T-helper 1 cell treated with Interleukin-12 subunit alpha and Interleukin-12 subunit beta and Interleukin-4 antibody, amounts not matched to agents 30 ng/mL and 1 ng/mL, for 36 hours (primary cell): ENCODE measurements around the gene PITHD1. TPM values are rescaled to one million over a fixed set of nuclear protein-coding genes. Genes with fewer than 3 reads are reported as not detected.
"Not testable (repeated sequence)": the region's sequence is repeated elsewhere in the genome, so short reads cannot be mapped to it uniquely, and the experiment has no call there.

Experiments used
- intact Hi-C: fragments of 100-400 bp; cut with micrococcal nuclease; formaldehyde crosslinking; loops from one replicate; pipeline ENCODE4 v1.15.1; 2024
- total RNA-seq: library from RNA; stranded (reverse); gene quantifications from 2 replicates; pipeline ENCODE4 v1.2.3, GENCODE V29; 2022

PITHD1 gene
- total RNA-seq, 1 donor from 2014 or later, result 57.7 TPM

DNA sequence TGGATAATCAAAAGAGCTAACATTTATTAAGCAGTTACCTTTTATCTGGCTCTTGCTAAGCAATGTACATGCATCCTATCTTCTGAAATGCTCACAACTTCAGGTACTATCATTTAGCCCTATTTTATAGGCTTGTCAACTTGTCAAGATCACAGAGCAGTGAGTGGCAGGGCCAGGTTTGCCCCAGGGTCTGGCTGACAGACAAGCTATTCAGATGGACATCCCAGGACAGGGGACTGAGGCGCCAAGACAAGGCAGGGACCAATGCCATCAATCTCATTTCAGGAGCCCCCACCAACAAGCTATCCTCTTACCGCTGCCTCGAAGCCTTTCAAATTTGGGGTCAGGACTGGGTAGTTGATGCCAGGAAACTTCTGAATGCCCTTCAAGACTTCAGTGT is 38.1 kb downstream of the PITHD1 start:
- intact Hi-C loops, result no loop called here

DNA sequence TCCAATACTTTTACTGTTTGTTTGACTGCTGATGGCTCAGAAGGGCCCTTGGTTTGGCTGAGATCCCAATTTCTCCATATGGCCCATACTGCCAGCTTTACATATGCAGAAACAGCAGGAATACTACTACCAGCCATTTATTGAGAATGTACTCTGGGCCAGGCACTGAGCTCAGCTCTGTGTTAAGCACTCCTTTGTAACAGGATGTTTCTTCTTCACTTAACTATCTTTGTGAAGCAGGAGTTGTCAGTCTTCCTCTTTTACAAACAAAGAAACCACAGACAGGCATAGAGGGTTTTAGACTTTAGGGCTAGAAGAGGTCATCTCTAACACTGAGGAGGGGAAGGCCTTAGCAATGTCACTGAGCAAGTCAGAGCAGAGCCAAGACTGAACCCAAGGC is 38.7 kb downstream of the PITHD1 start:
- intact Hi-C loops, result no loop called here

DNA sequence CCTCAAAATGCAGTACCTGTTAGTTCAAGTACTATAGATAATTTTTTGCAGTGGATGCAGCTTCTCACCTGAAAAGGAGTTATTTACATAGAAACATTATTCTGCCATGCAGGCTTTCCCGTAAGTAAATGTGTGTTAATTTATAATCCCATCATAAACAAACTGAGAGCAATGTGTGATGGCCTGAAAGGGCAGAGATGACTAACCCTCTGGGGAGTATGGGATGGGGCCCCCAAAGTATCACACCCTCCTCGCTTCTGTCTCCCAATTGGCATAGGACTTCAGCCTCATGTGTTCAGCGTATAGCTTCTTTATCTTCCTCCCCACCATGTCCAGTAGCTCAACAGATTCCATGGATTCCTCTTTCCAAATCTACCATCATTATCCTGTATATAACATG is 39.4 kb downstream of the PITHD1 start:
- intact Hi-C loops, result no loop called here

DNA sequence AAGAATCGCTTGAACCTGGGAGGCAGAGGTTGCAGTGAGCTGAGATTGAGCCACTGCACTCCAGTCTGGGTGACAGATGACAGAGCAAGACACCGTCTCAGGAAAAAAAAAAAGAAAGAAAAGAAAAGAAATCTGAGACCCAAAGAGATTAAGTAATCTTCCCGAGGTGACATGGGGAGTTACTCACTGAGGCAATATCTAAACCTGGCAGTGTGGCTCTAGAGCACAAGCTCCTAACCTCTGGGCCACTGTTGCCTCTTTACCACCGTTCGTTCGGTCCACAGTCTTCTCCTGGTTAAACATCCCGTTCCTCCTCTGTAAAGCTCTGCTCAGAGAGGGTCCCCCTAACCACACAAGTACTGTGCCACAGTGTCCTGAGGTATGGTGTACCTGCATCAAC is 45.5 kb downstream of the PITHD1 start:
- intact Hi-C loops, result loop anchor here (2.0 kb wide), 2 partner anchors 13 to 133 kb away; partner anchors contain the start of gene RPL11

DNA sequence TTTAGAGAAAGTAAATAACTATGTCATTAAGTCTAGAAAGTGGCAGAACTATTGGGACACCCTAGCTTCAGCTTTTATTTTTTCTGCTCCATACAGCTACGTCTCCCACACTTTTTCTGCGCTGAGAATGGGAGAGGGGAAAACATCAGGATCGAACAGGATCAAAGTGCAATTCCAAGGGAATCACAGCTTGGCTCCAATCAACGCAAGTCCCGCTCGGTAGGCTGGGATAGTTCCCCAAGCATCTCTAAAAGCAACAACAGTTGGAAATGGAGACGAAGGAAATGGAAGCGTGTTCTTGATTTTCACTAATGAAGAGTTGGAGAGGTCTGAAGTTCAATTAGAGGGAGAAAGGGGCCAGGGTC is 46.5 kb downstream of the PITHD1 start:
- intact Hi-C loops, result loop anchor here (1.0 to 2.0 kb wide), 8 partner anchors 14 to 156 kb away; partner anchors contain the start of genes FUCA1, GALE, PITHD1 and PNRC2

DNA sequence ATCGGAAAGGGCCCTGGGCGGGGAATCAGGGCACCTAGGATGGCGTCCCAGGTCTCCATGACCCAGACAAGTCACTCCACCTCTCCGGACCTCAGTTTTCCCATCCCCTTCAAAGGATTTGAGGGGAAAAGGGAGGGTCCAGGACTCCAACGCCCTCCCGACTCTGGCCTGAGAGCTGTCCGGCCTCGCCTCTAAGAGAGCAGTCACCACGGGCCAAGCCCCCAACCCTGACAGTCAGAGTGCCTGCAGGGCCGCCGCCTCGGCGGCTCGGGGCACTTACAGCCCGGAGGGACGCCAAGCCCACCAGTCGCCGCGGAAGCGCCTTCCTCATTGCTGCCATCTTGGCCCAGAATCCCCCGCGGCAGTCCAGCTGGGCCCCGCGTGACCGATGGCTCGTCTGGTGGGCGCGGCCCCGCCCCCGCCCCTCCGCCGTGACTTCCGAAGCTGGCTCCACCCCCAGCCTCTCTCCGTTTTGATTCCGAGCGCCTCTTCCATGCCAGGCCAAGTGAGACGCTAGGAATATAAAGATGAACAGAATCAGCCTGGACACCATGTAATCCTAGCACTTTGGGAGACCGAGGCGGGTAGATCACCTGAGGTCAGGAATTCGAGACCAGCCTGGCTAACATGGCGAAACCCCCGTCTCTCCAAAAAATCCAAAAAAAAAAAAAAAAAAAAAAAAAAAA is 47.0 kb downstream of the PITHD1 start, which contains the start of gene HMGCL:
TSS of gene HMGCL (minus strand) at position 354 of the 686 bp plus-strand sequence. CDS start at position 340, 14 bp downstream.
- intact Hi-C loops, result loop anchor here (1.0 to 2.0 kb wide), 8 partner anchors 13 to 155 kb away; partner anchors contain the start of genes FUCA1, GALE, PITHD1 and PNRC2

DNA sequence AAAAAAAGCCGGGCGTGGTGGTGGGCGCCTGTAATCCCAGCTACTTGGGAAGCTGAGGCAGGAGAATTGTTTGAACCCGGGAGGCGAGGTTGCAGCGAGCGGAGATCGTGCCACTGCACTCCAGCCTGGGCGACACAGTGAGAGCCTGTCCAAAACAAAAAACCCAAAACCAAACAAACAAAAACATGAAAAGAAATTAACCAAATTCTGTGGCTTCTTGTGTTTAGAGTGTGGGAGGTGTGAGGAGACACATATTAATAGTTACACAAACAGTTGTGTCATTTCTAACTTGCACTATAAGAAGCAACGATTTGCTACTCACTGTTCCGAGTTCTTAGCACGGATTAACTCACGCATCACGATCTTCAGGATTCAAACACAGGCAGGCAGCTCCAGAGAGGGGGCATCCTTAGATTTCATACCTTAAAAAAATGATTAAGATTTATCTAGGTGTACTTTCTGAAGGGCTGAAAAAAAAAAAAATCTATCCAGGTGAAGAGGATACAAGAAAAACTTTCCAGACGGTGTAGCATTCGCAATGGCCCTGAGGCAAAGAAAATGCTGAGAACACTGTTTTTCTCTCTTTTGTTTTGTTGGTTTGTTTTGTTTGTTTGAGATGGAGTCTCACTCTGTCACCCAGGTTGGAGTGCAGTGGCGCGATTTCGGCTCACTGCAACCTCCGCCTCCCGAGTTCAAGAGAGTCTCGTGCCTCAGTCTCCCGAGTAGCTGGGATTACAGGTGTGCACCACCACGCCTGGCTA is 47.7 kb downstream of the PITHD1 start:
- intact Hi-C loops, result loop anchor here (1.0 to 2.0 kb wide), 8 partner anchors 12 to 154 kb away; partner anchors contain the start of genes FUCA1, GALE, PITHD1 and PNRC2

DNA sequence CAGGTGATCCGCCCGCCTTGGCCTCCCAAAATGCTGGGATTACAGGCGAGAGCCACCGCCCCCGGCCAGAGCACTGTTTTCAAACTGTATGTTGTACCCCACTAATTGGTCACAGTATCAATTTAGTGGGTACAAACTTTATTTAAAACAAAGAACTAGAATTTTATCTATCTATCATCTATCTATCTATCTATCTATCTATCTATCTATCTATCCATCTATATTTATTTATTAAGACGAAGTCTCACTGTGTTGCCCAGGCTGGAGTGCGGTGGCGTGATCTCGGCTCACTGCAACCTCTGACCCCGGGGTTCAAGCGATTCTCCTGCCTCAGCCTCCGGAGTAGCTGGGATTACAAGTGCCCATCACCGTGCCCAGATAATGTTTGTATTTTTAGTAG is 48.4 kb downstream of the PITHD1 start:
- intact Hi-C loops, result not testable (repeated sequence)

DNA sequence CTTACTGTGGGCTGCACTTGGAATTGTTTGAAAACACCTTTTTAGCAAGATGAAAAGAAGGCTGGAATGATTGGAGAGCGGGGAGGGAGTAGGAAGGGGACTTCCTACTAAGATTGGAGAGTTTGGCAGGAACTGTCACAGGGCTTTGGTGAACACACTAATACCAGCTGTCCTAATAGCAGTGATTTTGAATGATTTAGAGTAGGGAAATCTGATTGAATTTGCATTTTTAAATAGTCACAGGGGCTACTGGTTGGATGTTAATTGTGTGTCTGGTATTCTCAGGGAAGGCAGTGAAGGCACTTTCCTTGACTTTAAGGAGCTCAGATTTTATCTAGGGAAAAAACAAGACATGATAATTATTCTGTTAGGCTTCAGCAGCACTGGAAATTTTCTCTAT is 49.5 kb downstream of the PITHD1 start:
- intact Hi-C loops, result no loop called here

DNA sequence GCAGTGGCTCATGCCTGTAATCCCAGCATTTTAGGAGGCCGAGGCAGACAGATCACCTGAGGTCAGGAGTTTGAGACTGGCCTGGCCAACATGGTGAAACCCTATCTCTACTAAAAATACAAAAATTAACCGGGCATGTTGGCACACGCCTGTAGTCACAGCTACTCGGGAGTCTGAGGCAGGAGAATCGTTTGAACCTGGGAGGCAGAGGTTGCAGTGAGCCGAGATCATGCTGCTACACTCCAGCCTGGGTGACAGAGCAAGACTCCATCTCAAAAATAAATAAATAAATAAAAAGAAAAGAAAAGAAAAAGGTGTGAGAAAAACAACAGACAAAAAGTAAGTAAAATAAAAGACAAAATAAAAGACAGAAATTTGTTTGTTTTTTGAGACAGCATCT is 55.9 kb downstream of the PITHD1 start:
- intact Hi-C loops, result not testable (repeated sequence)

DNA sequence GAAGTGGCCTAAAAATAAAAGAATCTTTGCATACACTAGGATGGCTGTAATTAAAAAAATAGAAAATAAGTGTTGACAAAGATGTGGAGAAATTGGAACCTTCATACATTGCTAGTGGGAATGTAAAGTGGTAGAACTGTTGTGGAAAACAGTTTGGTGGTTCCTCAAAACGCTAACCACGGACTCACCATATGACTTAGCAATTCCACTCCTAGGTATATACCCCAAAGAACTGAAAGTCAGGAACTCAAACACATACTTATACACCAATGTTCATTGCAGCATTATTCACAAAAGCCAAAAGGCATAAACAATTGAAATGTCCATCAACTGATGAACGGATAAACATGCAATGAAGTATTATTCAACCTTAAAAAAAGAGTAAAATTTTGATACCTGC is 57.8 kb downstream of the PITHD1 start:
- intact Hi-C loops, result no loop called here

Other genes starting within 250 kb of the PITHD1 start
- 72.5 and 78.8 TPM in 2 replicates for gene E2F2, start 247.2 kb upstream of the PITHD1 start, total RNA-seq
- 8.2 and 10.8 TPM in 2 replicates for gene ID3, start 218.9 kb upstream of the PITHD1 start, total RNA-seq
- gene RPL11, start 86.6 kb upstream of the PITHD1 start, total RNA-seq, result 975 and 1,009 TPM in 2 replicates
- gene ELOA, start 34.9 kb upstream of the PITHD1 start, total RNA-seq, result 43.0 and 43.6 TPM in 2 replicates
- gene LYPLA2, start 12.7 kb downstream of the PITHD1 start, total RNA-seq, result 89.3 and 97.6 TPM in 2 replicates
- gene GALE, start 22.3 kb downstream of the PITHD1 start, total RNA-seq, result 20.4 and 20.7 TPM in 2 replicates
- gene HMGCL, start 47.0 kb downstream of the PITHD1 start, total RNA-seq, result 22.4 and 23.4 TPM in 2 replicates
- 5.6 and 5.9 TPM in 2 replicates for gene FUCA1, start 89.9 kb downstream of the PITHD1 start, total RNA-seq
- gene CNR2, start 134.9 kb downstream of the PITHD1 start, total RNA-seq, result 0.05 and 0.07 TPM in 2 replicates
- 127 and 154 TPM in 2 replicates for gene PNRC2, start 181.4 kb downstream of the PITHD1 start, total RNA-seq
- 199 and 203 TPM in 2 replicates for gene SRSF10, start 201.9 kb downstream of the PITHD1 start, total RNA-seq